HG03280 (cell line): ENCODE results near the gene TMEM97.

Experiments used
- ATAC-seq: cut with Tn5 transposase; IDR thresholded peaks from one replicate; pipeline ENCODE4 v1.9.1; 2021; ENCODE audit warnings: mild to moderate bottlenecking, moderate library complexity; ENCODE audit not compliant: unreplicated experiment

The TMEM97 gene

DNA sequence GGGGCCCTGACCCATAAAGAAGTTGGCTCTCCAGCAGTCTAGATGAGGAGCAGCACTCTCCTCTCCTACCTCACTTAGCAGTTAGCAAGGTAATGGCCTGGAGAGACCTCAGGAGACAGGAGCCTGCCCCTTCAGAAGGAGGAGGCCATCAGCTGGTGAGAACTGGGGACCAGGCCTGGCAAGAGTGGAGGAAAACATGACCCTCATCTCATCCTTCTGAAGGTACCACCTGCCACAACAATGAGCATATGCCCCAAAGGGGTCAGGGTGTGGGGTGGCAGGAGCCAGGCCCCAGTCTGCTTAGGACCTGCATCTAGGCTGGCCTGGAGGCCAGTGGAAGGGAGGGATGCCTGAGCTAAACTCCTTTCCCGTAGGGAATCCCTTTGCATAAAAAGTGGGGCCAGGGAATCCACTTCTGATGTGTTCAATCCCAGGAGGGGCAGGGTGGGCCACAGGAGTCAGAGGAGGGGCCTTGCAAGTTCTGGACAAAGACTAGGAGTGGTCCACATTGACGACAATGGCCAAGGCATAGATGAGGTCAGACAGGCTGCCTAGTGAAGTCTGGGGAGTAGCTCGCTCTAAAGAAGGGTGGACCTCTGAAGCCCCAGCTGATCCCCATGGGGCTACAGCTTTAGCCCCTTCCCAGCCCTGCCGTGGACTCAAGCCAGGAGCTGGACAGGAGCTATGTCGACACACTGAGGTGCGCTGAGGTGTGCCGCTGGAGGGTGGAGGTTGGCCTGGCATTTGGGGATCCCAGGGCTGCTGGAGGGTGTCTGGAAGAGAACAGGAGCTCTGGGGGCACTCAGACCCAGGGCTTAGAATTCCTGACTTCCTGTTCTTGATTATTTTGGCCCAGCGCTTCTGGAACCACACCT, 45.0 kb downstream of the TMEM97 start:
- no peak for ATAC-seq

DNA sequence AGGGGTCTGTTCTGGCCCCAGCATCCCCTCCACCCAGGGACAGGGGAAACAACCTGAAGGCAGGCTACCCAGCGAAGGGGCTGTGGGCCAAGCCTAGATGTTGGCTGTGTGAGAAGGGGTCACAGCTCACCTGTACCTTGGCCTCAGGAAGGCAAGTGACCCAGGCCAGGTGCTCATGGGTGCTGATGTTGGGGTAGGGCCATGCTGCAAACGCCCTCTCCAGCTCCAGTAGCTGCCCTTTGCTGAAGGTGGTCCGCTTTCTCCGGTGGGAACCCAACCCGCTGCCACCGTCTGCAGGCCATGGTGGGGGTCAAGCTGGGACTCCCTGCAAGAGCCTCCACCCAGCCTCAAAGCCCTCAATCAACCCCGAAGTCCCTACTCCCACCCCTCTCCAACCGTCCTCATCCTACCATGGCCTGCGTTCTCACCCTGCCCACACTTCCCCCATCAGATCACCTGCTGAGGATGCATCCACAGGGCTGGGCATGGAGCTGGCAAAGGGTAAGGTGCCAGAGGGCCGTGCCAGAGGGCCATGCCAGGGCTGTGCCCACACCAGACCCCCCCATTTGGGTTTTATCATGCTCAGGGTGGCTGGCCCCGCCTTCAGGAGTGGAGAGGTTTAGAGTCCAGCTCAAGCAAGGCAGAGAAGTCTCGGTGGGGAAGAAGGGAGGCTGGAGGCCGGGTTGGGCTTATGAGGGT, 45.8 kb downstream of the TMEM97 start, which contains the start of gene SEBOX:
Gene SEBOX (minus strand): TSS at position 535 of the 699 bp plus-strand sequence. CDS start 48 bp downstream, at position 487.
- no peak for ATAC-seq

DNA sequence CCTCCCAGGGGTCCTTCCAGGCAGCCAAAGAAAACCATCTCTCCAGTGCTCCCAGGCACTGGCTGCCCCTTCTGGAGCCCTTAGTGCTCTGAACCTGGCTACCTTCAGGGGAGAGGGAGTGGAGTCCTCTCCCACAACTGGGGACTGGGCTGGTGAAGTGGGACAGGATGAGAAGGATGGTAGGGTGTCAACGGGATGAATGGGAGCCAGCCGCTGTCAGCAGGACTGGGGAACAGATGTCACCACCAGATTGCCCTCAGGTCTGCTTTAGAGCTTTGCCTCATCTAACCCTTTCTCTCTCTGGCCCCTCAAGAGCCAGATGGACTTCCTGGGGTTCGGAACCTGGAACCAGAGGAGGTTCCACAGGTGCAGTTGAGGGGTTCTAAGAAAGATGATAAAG, 46.5 kb downstream of the TMEM97 start:
- no peak for ATAC-seq

DNA sequence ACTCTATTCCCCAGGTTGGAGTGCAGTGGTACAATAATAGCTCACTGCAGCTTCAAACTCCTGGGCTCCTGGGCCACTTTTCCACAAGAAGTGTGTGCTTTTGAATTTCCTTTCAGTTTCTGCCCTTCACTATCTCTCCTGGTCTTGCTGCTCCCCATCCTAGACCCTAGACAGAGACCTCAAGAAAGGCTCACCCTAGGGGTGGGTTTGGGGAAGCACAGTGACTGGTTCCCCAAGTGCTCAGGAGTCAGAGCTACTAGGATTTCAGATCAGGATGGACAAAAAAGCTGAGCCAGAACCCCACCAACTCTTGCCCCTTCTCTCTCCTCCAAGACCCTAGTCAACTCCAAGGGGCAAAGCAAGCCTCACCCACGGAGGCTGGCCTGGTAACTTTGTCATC, 47.6 kb downstream of the TMEM97 start:
- no peak for ATAC-seq

DNA sequence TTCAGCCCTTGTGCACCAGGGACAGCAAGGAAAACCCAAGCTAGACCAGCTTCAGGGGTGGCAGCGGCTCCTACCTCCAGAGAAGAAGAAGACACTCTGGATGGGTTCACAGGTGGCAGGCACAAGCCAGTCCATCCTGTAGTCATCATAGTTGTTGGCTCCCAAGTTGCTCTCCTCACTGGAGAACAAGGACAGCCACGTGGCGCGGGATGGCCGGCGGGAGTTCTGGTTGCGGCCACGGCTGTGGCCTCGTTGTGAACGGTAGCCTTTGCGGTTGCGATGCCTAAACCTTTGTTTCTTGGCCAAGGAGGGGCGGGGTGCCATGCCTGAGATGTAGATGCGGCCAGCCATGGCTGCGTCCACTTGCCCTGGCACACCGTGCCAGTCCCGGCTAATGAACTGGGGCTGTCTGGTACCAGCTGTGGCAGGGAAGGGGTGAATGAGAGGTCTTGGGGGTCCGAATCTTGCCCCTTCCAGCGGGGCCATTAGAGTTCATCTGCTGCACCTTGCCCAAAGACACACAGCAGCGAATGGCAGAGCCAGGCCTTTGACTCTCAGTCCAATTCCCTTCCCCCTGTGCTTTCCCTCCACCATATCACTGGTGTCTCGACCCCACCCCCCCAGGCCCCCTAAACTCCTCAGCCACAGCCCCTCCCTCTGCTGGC, 48.8 kb downstream of the TMEM97 start:
- ATAC-seq = no peak

DNA sequence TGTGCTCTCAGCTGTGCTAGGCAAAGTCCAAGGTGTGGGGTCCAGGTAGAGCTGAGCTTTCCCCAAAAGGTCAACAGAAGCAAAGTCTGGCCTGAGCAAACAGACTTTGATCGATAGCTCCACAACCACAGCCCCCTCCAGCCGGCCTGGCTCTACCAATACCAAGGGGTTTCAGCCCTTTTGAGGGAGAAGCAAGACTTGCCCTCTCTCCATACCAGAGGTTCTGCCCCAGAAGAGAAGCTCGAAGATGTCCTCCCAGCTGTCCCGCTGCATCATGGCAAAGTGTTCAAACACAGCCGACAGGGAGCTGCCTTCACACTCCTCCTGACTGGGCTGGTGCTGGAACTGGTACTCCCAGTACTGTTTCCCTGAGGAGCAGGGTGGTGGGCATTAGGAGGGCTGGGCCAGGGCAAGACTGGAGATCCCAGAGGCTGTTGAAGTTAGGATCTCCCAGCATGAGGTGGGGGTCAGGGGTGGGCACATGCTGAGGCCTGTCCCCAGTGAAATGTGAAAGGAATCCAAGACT, 49.4 kb downstream of the TMEM97 start:
- ATAC-seq = no peak

DNA sequence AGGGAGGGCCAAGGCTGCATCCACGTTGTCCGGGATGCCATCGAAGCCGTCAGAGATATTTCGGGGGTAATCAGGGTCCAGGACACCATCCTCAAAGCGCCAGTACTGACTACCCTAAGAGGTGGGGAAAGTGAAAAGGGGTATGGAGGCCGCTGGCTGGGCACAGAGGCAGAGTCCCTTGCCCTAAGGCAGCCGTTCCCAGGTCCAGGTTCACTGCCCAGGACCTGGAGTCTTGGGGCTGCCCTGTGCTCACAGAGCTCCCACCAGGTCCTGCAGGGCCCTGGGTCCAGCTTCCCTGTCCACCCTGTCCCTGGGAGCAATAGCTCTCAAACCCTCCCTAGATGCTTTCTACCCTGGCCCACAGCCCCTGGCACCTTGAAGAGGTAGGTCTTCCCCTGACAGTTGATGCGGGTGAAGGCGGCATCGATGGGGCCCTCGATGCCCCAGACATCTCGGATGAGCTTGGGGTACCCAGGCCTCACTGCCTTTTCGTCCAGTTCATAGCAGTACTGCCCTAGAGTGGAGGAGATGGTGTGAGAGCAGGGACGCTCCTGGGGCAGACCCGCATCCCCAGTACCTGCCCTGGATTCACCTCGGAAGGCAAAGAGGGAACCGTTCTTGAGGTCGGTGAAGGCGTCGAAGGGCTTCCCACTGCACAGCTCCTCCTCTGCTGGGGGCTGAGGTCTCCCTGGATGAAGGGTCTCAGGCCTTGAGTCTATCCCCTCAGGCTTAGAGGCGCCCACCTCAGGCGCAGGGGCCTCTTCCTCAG, 50.1 kb downstream of the TMEM97 start:
- no peak for ATAC-seq

DNA sequence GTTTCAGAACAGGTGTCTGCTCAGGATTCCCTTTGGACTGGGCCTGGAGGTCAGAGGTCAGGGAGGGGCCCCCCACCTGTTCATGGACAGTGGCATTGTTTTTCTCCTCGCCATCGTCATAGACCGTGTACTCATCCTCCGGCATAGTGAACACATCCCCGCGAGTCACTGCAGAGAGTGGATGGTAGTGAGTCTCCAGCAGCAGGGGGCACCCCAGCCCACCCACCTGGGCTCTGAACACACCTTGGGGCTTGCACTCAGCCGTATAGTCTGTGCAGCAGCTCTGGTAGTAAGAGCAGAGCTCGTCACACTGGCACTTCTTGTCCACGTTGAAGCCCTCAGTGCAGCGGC, 50.7 kb downstream of the TMEM97 start:
- ATAC-seq = no peak

DNA sequence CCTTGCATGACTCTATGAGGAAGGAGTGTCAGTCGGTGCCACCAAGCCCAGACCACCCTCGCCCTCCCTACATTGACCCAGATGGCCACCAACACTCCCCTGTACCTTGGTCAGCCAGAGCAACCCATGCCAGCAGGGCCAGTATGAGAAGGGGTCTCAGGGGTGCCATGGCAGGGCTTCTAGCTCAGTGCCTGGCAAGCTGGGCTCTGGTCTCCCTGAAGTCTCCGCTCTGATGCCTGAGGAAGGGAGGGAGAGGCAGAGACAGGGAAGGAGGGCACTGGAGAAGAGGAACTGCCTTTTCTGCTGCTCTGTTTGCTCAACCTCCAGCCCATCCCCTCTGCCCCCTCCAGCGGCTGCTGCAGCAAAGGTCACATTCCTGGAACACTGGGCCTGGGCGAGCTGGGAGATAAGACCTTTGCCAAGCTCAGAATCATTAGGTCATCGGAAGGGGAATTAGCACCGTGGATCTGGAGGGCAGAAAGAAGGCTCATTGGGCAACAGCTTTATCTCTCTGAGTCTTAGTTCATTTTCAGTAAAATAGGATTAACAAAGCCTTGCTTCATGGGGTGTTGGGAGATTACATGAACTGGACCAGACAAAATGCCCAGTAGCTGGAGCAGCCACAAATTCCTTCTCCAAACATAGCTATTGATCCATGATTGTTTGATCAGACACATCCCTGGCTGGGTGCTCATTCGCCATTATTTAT, 51.2 kb downstream of the TMEM97 start, which contains the start of gene VTN:
Gene VTN (minus strand): TSS at position 273 of the 709 bp plus-strand sequence. CDS start 104 bp downstream, at position 169.
- ATAC-seq = no peak

DNA sequence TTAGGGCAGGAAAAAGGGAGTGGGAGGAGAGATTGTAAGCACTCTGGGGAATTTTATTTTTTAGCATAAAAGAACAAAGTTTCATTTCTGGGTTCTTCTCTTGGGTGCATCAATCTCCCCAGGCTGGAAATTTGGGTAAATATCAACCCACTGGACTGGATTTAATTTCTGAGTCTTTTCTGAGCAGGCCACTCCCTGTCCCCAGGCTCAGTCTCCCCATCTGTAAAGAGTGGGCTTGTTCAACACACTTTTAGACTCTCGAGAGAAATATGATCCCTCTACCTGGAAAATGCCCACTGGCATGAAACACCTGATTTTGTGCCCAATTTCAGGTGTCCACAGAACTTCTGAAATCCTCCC, 51.7 kb downstream of the TMEM97 start:
- no peak for ATAC-seq

DNA sequence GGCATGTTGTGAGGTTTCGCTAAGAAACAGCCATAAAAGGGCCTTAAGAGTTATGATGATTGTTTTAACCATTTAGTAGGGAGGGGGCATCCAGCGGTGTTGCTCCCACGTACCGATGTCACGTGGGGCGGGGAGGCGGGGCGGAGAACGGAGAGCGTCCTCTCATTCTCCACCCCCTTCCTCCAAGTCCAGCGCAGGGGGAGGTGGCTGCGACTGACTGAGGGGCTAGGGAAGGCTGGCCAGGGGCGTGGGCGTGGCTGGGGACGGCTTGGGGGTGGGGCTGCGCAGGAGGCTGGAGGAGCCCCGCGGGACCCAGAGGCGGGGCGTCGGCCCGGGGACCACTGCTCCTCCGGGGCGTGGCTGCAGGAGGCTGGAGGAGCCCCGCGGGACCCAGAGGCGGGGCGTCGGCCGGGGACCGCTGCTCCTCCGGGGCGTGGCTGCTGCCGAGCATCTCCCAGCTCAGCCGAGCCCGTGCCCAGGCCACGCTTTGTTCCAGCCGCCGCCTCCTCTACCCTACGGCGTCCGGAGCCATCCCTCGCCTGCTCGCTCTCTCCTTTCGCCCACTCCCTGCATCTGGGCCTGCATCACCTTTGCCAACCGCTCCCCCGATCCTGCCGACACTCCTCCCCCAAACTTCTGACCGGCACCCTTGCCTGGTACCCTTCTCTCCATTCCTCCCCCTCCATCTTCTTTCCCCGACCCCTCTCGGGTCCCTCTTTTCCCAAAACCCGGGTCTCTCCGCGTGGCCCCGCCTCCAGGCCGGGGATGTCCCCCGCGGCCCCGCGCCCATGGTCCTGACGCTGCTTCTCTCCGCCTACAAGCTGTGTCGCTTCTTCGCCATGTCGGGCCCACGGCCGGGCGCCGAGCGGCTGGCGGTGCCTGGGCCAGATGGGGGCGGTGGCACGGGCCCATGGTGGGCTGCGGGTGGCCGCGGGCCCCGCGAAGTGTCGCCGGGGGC, 52.5 kb downstream of the TMEM97 start, which contains the start of gene SARM1:
Gene SARM1 (plus strand): TSS at position 450 of the 958 bp plus-strand sequence. CDS start 339 bp downstream, at position 789.
- ATAC-seq = peak; percentile 83

DNA sequence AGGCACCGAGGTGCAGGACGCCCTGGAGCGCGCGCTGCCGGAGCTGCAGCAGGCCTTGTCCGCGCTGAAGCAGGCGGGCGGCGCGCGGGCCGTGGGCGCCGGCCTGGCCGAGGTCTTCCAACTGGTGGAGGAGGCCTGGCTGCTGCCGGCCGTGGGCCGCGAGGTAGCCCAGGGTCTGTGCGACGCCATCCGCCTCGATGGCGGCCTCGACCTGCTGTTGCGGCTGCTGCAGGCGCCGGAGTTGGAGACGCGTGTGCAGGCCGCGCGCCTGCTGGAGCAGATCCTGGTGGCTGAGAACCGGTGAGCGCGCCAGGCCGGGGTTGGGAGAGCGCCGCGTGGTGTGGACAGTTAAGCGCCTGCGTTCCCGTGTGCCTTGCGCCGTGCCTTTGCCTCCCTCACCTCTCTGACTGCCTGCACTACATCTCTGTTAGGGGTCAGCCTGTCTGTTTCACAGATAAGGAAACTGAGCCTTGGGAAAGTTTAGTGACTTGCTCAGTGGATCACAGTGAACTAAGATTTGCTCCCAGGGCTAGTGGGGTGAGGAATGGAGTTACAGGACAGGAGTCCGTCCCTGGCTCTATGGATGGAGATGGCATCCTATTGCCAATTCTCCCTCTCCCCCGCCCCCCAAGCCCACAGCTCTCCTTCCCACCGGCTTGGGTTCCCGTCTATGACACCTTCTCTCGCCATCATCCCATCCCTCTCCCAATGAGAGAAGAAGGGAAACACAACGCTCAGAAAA, 53.4 kb downstream of the TMEM97 start:
- peak; percentile 14 for ATAC-seq

DNA sequence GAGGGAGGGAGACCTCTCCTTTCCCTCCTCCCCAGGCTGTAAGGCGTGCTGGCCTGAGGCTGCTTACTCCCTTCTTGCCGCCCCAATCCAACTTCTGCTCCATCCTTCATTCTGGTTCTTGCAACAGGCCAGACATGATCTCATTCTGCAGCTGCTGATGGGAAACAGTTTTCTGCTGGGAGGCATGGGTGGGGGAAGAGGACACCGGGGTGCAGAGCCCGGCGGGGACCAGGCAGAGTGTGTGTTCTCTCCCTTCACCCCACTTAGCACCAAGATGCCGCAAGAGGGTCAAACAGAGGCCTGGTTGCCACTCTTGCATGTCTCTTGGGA, 53.9 kb downstream of the TMEM97 start:
- ATAC-seq = no peak
